GM20431 (cell line): ENCODE results near the gene PPM1B.
"Not testable (repeated sequence)": the region's sequence is repeated elsewhere in the genome, so short reads cannot be mapped to it uniquely, and the experiment has no call there.

Experiments used
- in situ Hi-C: fragments of 300-500 bp; cut with MseI, MboI; formaldehyde crosslinking; loops from one replicate; pipeline ENCODE4 v1.15.0; 2020; ENCODE audit warnings: low sequenced_read_pairs; ENCODE audit not compliant: unreplicated experiment

The PPM1B gene

GRCh38 chr2:44195714-44196113 is 27.0 kb downstream of the PPM1B start:
- in situ Hi-C loops = no loop called here

GRCh38 chr2:44197816-44198215 is 29.1 kb downstream of the PPM1B start:
- in situ Hi-C loops = no loop called here

- in situ Hi-C loops = no loop called here
Measured at GRCh38 chr2:44200011-44200410, 31.3 kb downstream of the PPM1B start.

GRCh38 chr2:44200759-44201158 is 32.1 kb downstream of the PPM1B start:
- in situ Hi-C loops = no loop called here

- in situ Hi-C loops = no loop called here
Measured at GRCh38 chr2:44201648-44202165, 33.0 kb downstream of the PPM1B start.

- in situ Hi-C loops = no loop called here
Measured at GRCh38 chr2:44203542-44203941, 34.9 kb downstream of the PPM1B start.

- in situ Hi-C loops = no loop called here
Measured at GRCh38 chr2:44205169-44205568, 36.5 kb downstream of the PPM1B start.

- in situ Hi-C loops = no loop called here
Measured at GRCh38 chr2:44207102-44207501, 38.4 kb downstream of the PPM1B start.

- in situ Hi-C loops = not testable (repeated sequence)
Measured at GRCh38 chr2:44207648-44208047, 39.0 kb downstream of the PPM1B start.

GRCh38 chr2:44210362-44210761 is 41.7 kb downstream of the PPM1B start:
- in situ Hi-C loops = no loop called here

GRCh38 chr2:44211183-44211582 is 42.5 kb downstream of the PPM1B start:
- in situ Hi-C loops = no loop called here

GRCh38 chr2:44212302-44212701 is 43.6 kb downstream of the PPM1B start:
- in situ Hi-C loops = no loop called here

GRCh38 chr2:44215827-44216226 is 47.2 kb downstream of the PPM1B start:
- in situ Hi-C loops = no loop called here

GRCh38 chr2:44218771-44219170 is 50.1 kb downstream of the PPM1B start:
- in situ Hi-C loops = no loop called here

- in situ Hi-C loops = no loop called here
Measured at GRCh38 chr2:44226753-44227152, 58.1 kb downstream of the PPM1B start.

- in situ Hi-C loops = no loop called here
Measured at GRCh38 chr2:44230378-44230777, 61.7 kb downstream of the PPM1B start.

- in situ Hi-C loops = no loop called here
Measured at GRCh38 chr2:44233450-44234128, 64.9 kb downstream of the PPM1B start.

- in situ Hi-C loops = no loop called here
Measured at GRCh38 chr2:44237221-44237620, 68.5 kb downstream of the PPM1B start.

- in situ Hi-C loops = no loop called here
Measured at GRCh38 chr2:44242904-44243303, 74.2 kb downstream of the PPM1B start.

GRCh38 chr2:44244135-44244871 is 75.6 kb downstream of the PPM1B start:
- in situ Hi-C loops = no loop called here

- in situ Hi-C loops = no loop called here
Measured at GRCh38 chr2:44245083-44245861, 76.6 kb downstream of the PPM1B start.
